SU-DHL-6 (cell line): ENCODE results near the gene SLC4A1.

Experiments used
- H2AFZ ChIP-seq: fragments of 200-600 bp; sonication (generic); 2 replicates; pipeline ENCODE4 v1.6.1; 2014; ENCODE audit warnings: low read depth, mild to moderate bottlenecking, moderate library complexity, mixed read lengths, antibody characterized with exemption, low read length; ENCODE audit not compliant: severe bottlenecking
- H3F3A ChIP-seq: fragments of 200-600 bp; shearing (Covaris generic); 2 replicates; pipeline ENCODE4 v1.6.0; 2016; ENCODE audit warnings: antibody characterized with exemption, mild to moderate bottlenecking; ENCODE audit not compliant: insufficient read depth
- H3K27ac ChIP-seq: fragments of 200-600 bp; sonication (generic); 2 replicates; pipeline ENCODE4 v1.5.1; 2016; ENCODE audit warnings: low read depth, mild to moderate bottlenecking, low read length, moderate library complexity, mixed read lengths
- H3K27me3 ChIP-seq: fragments of 200-600 bp; sonication (generic), shearing (Covaris generic); 2 replicates; pipeline ENCODE4 v1.6.0; 2014; ENCODE audit warnings: mild to moderate bottlenecking, low read length
- H3K36me3 ChIP-seq: fragments of 200-600 bp; sonication (generic); 2 replicates; pipeline ENCODE4 v1.6.1; 2014; ENCODE audit warnings: mild to moderate bottlenecking, low read length, mixed read lengths
- H3K4me2 ChIP-seq: fragments of 300-600, 200-600 bp; shearing (Covaris generic), sonication (generic); 2 replicates; pipeline ENCODE4 v1.6.0; 2014; ENCODE audit warnings: low read length, low read depth, mild to moderate bottlenecking; ENCODE audit not compliant: poor library complexity, severe bottlenecking
- H3K4me3 ChIP-seq: fragments of 200-600 bp; sonication (generic); 2 replicates; pipeline ENCODE4 v1.5.1; 2014; ENCODE audit warnings: antibody characterized with exemption, low read length, mild to moderate bottlenecking, mixed read lengths; ENCODE audit not compliant: insufficient read depth, poor library complexity, severe bottlenecking
- H3K79me2 ChIP-seq: fragments of 200-600 bp; sonication (generic); 2 replicates; pipeline ENCODE4 v1.6.1; 2014; ENCODE audit warnings: mild to moderate bottlenecking, low read length, moderate library complexity; ENCODE audit not compliant: insufficient read depth
- H3K9ac ChIP-seq: fragments of 200-600 bp; sonication (generic); 2 replicates; pipeline ENCODE4 v1.7.0; 2014; ENCODE audit warnings: mild to moderate bottlenecking, low read length
- H3K9me2 ChIP-seq: fragments of 200-600 bp; sonication (generic); replicated peaks from 2 replicates; pipeline ENCODE4 v1.6.1; 2014; ENCODE audit warnings: low read length; ENCODE audit not compliant: insufficient read depth
- H3K9me3 ChIP-seq: fragments of 200-600 bp; sonication (generic); 2 replicates; pipeline ENCODE4 v1.6.1; 2014; ENCODE audit warnings: low read length, mixed read lengths; ENCODE audit not compliant: insufficient read depth
- H4K20me1 ChIP-seq: fragments of 200-600 bp; sonication (generic); 2 replicates; pipeline ENCODE4 v1.6.1; 2014; ENCODE audit warnings: low read depth, mild to moderate bottlenecking, antibody characterized with exemption, low read length, moderate library complexity, mixed read lengths
- CTCF ChIP-seq: fragments of 200-600 bp; sonication (generic); IDR thresholded peaks from one replicate; pipeline ENCODE4 v1.5.1; 2017; ENCODE audit warnings: antibody characterized with exemption, mild to moderate bottlenecking, low read length, moderate library complexity; ENCODE audit not compliant: insufficient read depth, poor library complexity, severe bottlenecking
- EZH2phosphoT487 ChIP-seq: fragments of 200-600 bp; sonication (generic), shearing (Covaris generic); conservative IDR thresholded peaks from 2 replicates; pipeline ENCODE4 v1.6.1; 2018; ENCODE audit warnings: mild to moderate bottlenecking, antibody characterized with exemption, low read length, moderate library complexity, mixed read lengths

The SLC4A1 gene

GRCh38 chr17:44277976-44278375 lies 10.0 kb upstream of the SLC4A1 start:
- no peaks in the 10 kb centered on the region for H3K36me3 ChIP-seq
- H3K79me2 ChIP-seq = no peaks in the 10 kb centered on the region
- no peak overlapping the region for H2AFZ ChIP-seq
- H3K9ac ChIP-seq = no peak overlapping the region
- H3K27me3 ChIP-seq = no peaks in the 10 kb centered on the region
- H3F3A ChIP-seq = no peaks in the 10 kb centered on the region
- no peaks in the 10 kb centered on the region for H3K9me2 ChIP-seq
- H4K20me1 ChIP-seq = no peaks in the 10 kb centered on the region
- H3K9me3 ChIP-seq = no peaks in the 10 kb centered on the region
- no peak overlapping the region for H3K4me2 ChIP-seq
- H3K4me3 ChIP-seq = no peak overlapping the region
- TF ChIP-seq EZH2phosphoT487 (no peak), CTCF (no peak)
- H3K27ac ChIP-seq = no peak overlapping the region

GRCh38 chr17:44273607-44274006 lies 5.7 kb upstream of the SLC4A1 start:
- H3K9ac ChIP-seq = no peak overlapping the region
- no peaks in the 10 kb centered on the region for H3K9me3 ChIP-seq
- no peaks in the 10 kb centered on the region for H3K79me2 ChIP-seq
- no peaks in the 10 kb centered on the region for H4K20me1 ChIP-seq
- no peak overlapping the region for H3K27ac ChIP-seq
- H3F3A ChIP-seq = no peaks in the 10 kb centered on the region
- H3K4me2 ChIP-seq = no peak overlapping the region
- no peak overlapping the region for H2AFZ ChIP-seq
- H3K36me3 ChIP-seq = no peaks in the 10 kb centered on the region
- H3K4me3 ChIP-seq = no peak overlapping the region
- H3K27me3 ChIP-seq = no peaks in the 10 kb centered on the region
- H3K9me2 ChIP-seq = no peaks in the 10 kb centered on the region
- TF ChIP-seq CTCF (no peak), EZH2phosphoT487 (no peak)

GRCh38 chr17:44272954-44273353 lies 5.0 kb upstream of the SLC4A1 start:
- Histone ChIP-seq H3K36me3 (no peaks in the 10 kb centered on the region), H3K27ac (no peak overlapping the region), H2AFZ (no peak overlapping the region), H3K27me3 (no peaks in the 10 kb centered on the region), H3K4me2 (no peak overlapping the region), H4K20me1 (no peaks in the 10 kb centered on the region), H3K9ac (no peak overlapping the region), H3K79me2 (no peaks in the 10 kb centered on the region), H3K9me2 (no peaks in the 10 kb centered on the region), H3K9me3 (no peaks in the 10 kb centered on the region), H3F3A (no peaks in the 10 kb centered on the region), H3K4me3 (no peak overlapping the region)
- TF ChIP-seq CTCF (no peak), EZH2phosphoT487 (no peak)
